ACC112 (cell line): Measurements from ENCODE around the gene KCNQ5.

Experiments used
- H2AFZ ChIP-seq: fragments of 200-600 bp; sonication (generic); one replicate; pipeline ENCODE4 v1.6.0; 2017; ENCODE audit warnings: antibody characterized with exemption, low read length; ENCODE audit not compliant: unreplicated experiment
- H3K27ac ChIP-seq: fragments of 200-600 bp; sonication (generic); 2 replicates; pipeline ENCODE4 v1.5.1; 2014; ENCODE audit warnings: low read depth, mild to moderate bottlenecking, antibody characterized with exemption, low read length, moderate library complexity
- H3K27me3 ChIP-seq: fragments of 200-600 bp; sonication (generic); 2 replicates; pipeline ENCODE4 v1.6.1; 2014; ENCODE audit warnings: mild to moderate bottlenecking, antibody characterized with exemption, low read length, moderate library complexity, mixed read lengths; ENCODE audit not compliant: insufficient read depth
- H3K36me3 ChIP-seq: fragments of 200-600 bp; sonication (generic); 2 replicates; pipeline ENCODE4 v1.6.1; 2016; ENCODE audit warnings: mild to moderate bottlenecking, antibody characterized with exemption, low read length, moderate library complexity, mixed read lengths; ENCODE audit not compliant: insufficient read depth
- H3K4me1 ChIP-seq: fragments of 200-600 bp; sonication (generic); one replicate; pipeline ENCODE4 v1.6.1; 2016; ENCODE audit warnings: low read length, mixed read lengths; ENCODE audit not compliant: insufficient read depth, unreplicated experiment, control insufficient read depth
- H3K4me3 ChIP-seq: fragments of 200-600 bp; sonication (generic); 2 replicates; pipeline ENCODE4 v1.5.1; 2014; ENCODE audit warnings: mild to moderate bottlenecking, low read depth, low read length
- H3K79me2 ChIP-seq: fragments of 200-600 bp; sonication (generic); one replicate; pipeline ENCODE4 v1.6.0; 2016; ENCODE audit warnings: low read length; ENCODE audit not compliant: control insufficient read depth, unreplicated experiment, insufficient read depth

The KCNQ5 gene

GRCh38 chr6:72620871-72621290 lies 983 bp upstream of the KCNQ5 start:
- Histone ChIP-seq H3K4me1 (no peaks in the 10 kb centered on the region), H3K27me3 (no peaks in the 10 kb centered on the region), H3K79me2 (peaks cover 31% of the 10 kb centered on the region), H3K4me3 (peak overlapping the region; percentile 87), H2AFZ (peak overlapping the region; percentile 97), H3K27ac (no peak overlapping the region), H3K36me3 (no peaks in the 10 kb centered on the region)

GRCh38 chr6:72622094-72622940 lies 453 bp downstream of the KCNQ5 start:
- peak overlapping the region; percentile 97 for H2AFZ ChIP-seq
- no peaks in the 10 kb centered on the region for H3K27me3 ChIP-seq
- H3K36me3 ChIP-seq = no peaks in the 10 kb centered on the region
- H3K79me2 ChIP-seq = peaks cover 44% of the 10 kb centered on the region
- no peaks in the 10 kb centered on the region for H3K4me1 ChIP-seq
- peak overlapping the region; percentile 87 for H3K4me3 ChIP-seq
- no peak overlapping the region for H3K27ac ChIP-seq

- H3K27ac ChIP-seq = no peak overlapping the region
- no peaks in the 10 kb centered on the region for H3K36me3 ChIP-seq
- H3K79me2 ChIP-seq = peaks cover 45% of the 10 kb centered on the region
- H2AFZ ChIP-seq = peak overlapping the region; percentile 97
- peak overlapping the region; percentile 87 for H3K4me3 ChIP-seq
- no peaks in the 10 kb centered on the region for H3K4me1 ChIP-seq
- H3K27me3 ChIP-seq = no peaks in the 10 kb centered on the region
Observed at GRCh38 chr6:72623808-72624207, 1.9 kb downstream of the KCNQ5 start.

- no peaks in the 10 kb centered on the region for H3K36me3 ChIP-seq
- peaks cover 48% of the 10 kb centered on the region for H3K79me2 ChIP-seq
- no peak overlapping the region for H3K27ac ChIP-seq
- peak overlapping the region; percentile 87; the same call in 1 of the 2 replicates for H3K4me3 ChIP-seq
- no peak overlapping the region for H2AFZ ChIP-seq
- H3K4me1 ChIP-seq = no peaks in the 10 kb centered on the region
- no peaks in the 10 kb centered on the region for H3K27me3 ChIP-seq
Observed at GRCh38 chr6:72624557-72625160, 2.8 kb downstream of the KCNQ5 start.

- no peaks in the 10 kb centered on the region for H3K27me3 ChIP-seq
- H2AFZ ChIP-seq = no peak overlapping the region
- no peak overlapping the region for H3K27ac ChIP-seq
- H3K4me1 ChIP-seq = no peaks in the 10 kb centered on the region
- H3K36me3 ChIP-seq = no peaks in the 10 kb centered on the region
- H3K79me2 ChIP-seq = peaks cover 53% of the 10 kb centered on the region
- no peak overlapping the region for H3K4me3 ChIP-seq
Observed at GRCh38 chr6:72626126-72626525, 4.3 kb downstream of the KCNQ5 start.

- H3K27ac ChIP-seq = no peak overlapping the region
- no peaks in the 10 kb centered on the region for H3K36me3 ChIP-seq
- no peaks in the 10 kb centered on the region for H3K4me1 ChIP-seq
- peaks cover 52% of the 10 kb centered on the region for H3K79me2 ChIP-seq
- no peaks in the 10 kb centered on the region for H3K27me3 ChIP-seq
- H2AFZ ChIP-seq = no peak overlapping the region
- H3K4me3 ChIP-seq = no peak overlapping the region
Observed at GRCh38 chr6:72627539-72627938, 5.7 kb downstream of the KCNQ5 start.

GRCh38 chr6:72631480-72631879 lies 9.6 kb downstream of the KCNQ5 start:
- H3K4me3 ChIP-seq = no peak overlapping the region
- no peak overlapping the region for H2AFZ ChIP-seq
- H3K79me2 ChIP-seq = peaks cover 31% of the 10 kb centered on the region
- H3K27me3 ChIP-seq = no peaks in the 10 kb centered on the region
- no peaks in the 10 kb centered on the region for H3K36me3 ChIP-seq
- H3K27ac ChIP-seq = no peak overlapping the region
- no peaks in the 10 kb centered on the region for H3K4me1 ChIP-seq

GRCh38 chr6:72635636-72636035 lies 13.8 kb downstream of the KCNQ5 start:
- Histone ChIP-seq H3K36me3 (no peaks in the 10 kb centered on the region), H2AFZ (no peak overlapping the region), H3K27ac (no peak overlapping the region), H3K4me3 (no peak overlapping the region), H3K79me2 (peaks cover 23% of the 10 kb centered on the region), H3K27me3 (no peaks in the 10 kb centered on the region), H3K4me1 (no peaks in the 10 kb centered on the region)

- H2AFZ ChIP-seq = no peak overlapping the region
- H3K4me3 ChIP-seq = no peak overlapping the region
- H3K36me3 ChIP-seq = no peaks in the 10 kb centered on the region
- H3K4me1 ChIP-seq = no peaks in the 10 kb centered on the region
- no peaks in the 10 kb centered on the region for H3K27me3 ChIP-seq
- peaks cover 18% of the 10 kb centered on the region for H3K79me2 ChIP-seq
- no peak overlapping the region for H3K27ac ChIP-seq
Observed at GRCh38 chr6:72636215-72636614, 14.4 kb downstream of the KCNQ5 start.

- Histone ChIP-seq H3K27ac (no peak overlapping the region), H3K79me2 (peaks cover 18% of the 10 kb centered on the region)
Observed at GRCh38 chr6:72636786-72637185, 14.9 kb downstream of the KCNQ5 start.

More at GRCh38 chr6:72636786-72637185, 14.9 kb downstream of the KCNQ5 start:
- Histone ChIP-seq H3K36me3 (no peaks in the 10 kb centered on the region), H3K4me3 (no peak overlapping the region), H3K27me3 (no peaks in the 10 kb centered on the region), H2AFZ (no peak overlapping the region), H3K4me1 (no peaks in the 10 kb centered on the region)
